HepG2 (cell line): Measurements from ENCODE around the gene UNC119B. TPM values are rescaled to one million over a fixed set of nuclear protein-coding genes. Genes with fewer than 3 reads are reported as not detected.

ENCODE experiments used
- ATRX ChIP-seq: sonication (generic); formaldehyde crosslinking; IDR thresholded peaks from 2 replicates; pipeline ENCODE4 v1.4.0; 2020; ENCODE audit warnings: missing genetic modification reagents, borderline replicate concordance
- E2F2 ChIP-seq: sonication (generic); formaldehyde crosslinking; IDR thresholded peaks from 2 replicates; pipeline ENCODE4 v1.4.0; 2020; ENCODE audit warnings: missing genetic modification reagents, borderline replicate concordance
- KDM4B ChIP-seq: sonication (generic); formaldehyde crosslinking; IDR thresholded peaks from 2 replicates; pipeline ENCODE4 v1.4.0; 2020; ENCODE audit warnings: missing genetic modification reagents
- MAX ChIP-seq: IDR thresholded peaks from 2 replicates; pipeline ENCODE4 v1.6.1; 2012; ENCODE audit warnings: inconsistent platforms
- MED1 ChIP-seq: sonication (generic); formaldehyde crosslinking; IDR thresholded peaks from 2 replicates; pipeline ENCODE4 v1.4.0; 2020; ENCODE audit warnings: missing genetic modification reagents
- MYNN ChIP-seq: sonication (generic); formaldehyde crosslinking; IDR thresholded peaks from 2 replicates; pipeline ENCODE4 v1.4.0; 2020; ENCODE audit warnings: mild to moderate bottlenecking, low read depth, missing genetic modification reagents
- NKX3-1 ChIP-seq: sonication (generic); formaldehyde crosslinking; IDR thresholded peaks from 2 replicates; pipeline ENCODE4 v1.5.0; 2020; ENCODE audit warnings: missing genetic modification reagents
- NR2C2 ChIP-seq: sonication (generic); formaldehyde crosslinking; IDR thresholded peaks from 2 replicates; pipeline ENCODE4 v1.4.0; 2020; ENCODE audit warnings: missing genetic modification reagents, mild to moderate bottlenecking, moderate library complexity, borderline replicate concordance
- NR2F2 ChIP-seq: IDR thresholded peaks from 2 replicates; pipeline ENCODE4 v1.6.1; 2012; ENCODE audit warnings: low read depth, inconsistent platforms, borderline replicate concordance
- SALL1 ChIP-seq: sonication (generic); formaldehyde crosslinking; IDR thresholded peaks from 2 replicates; pipeline ENCODE4 v1.8.0; 2022; ENCODE audit warnings: mild to moderate bottlenecking, missing genetic modification reagents
- XRCC5 ChIP-seq: fragments of 200-400 bp; formaldehyde crosslinking; optimal IDR thresholded peaks from 2 replicates; pipeline ENCODE3; 2017; ENCODE audit warnings: mild to moderate bottlenecking, low read length
- ZNF552 ChIP-seq: sonication (generic); formaldehyde crosslinking; IDR thresholded peaks from 2 replicates; pipeline ENCODE4 v1.9.0; 2022; ENCODE audit warnings: missing genetic modification reagents, mild to moderate bottlenecking, borderline replicate concordance
- polyA plus RNA-seq, 8 experiments: library from polyadenylated mRNA; depleted of rRNA in 3 of 8; stranded (reverse) in 7 of 8; unstranded in 1 of 8; fragments of >200 nt; fragmentation: Illumina TruSeq in 4 of 8; extraction: Trizol in 4 of 8; gene quantifications; 2 replicates each; pipeline versions ENCODE4 v1.2.1 to v1.2.3, GENCODE V29; 2011 to 2016; ENCODE audit warnings: low read depth in 4 of 8, missing spikeins in 1 of 8, mixed read lengths in 1 of 8; ENCODE audit not compliant: insufficient read depth in 1 of 8
- total RNA-seq, 5 experiments: library from RNA; depleted of rRNA; stranded (reverse); fragments of >200 nt; fragmentation: Illumina TruSeq; extraction: Trizol; gene quantifications; 2 replicates each; pipeline ENCODE4 v1.2.3, GENCODE V29; 2016; ENCODE audit warnings: low read depth in 1 of 5
- TF ChIP-seq, protein P1 (sequence below): sonication (generic); formaldehyde crosslinking; IDR thresholded peaks from 2 replicates; pipeline ENCODE4 v1.5.1; 2020; ENCODE audit warnings: mild to moderate bottlenecking, missing genetic modification reagents, borderline replicate concordance
- TF ChIP-seq, protein P2 (sequence below), 2 experiments: IDR thresholded peaks; 2 replicates each; pipeline ENCODE4 v1.6.1; 2011 to 2012; ENCODE audit warnings: low read length in 2 of 2, borderline replicate concordance in 1 of 2, low read depth in 1 of 2, mild to moderate bottlenecking in 1 of 2, moderate library complexity in 1 of 2
- TF ChIP-seq, protein P3 (sequence below): conservative IDR thresholded peaks from 2 replicates; pipeline ENCODE4 v1.6.1; 2018; ENCODE audit warnings: missing genetic modification reagents
- TF ChIP-seq, protein P4 (sequence below): sonication (generic); formaldehyde crosslinking; IDR thresholded peaks from 2 replicates; pipeline ENCODE4 v1.5.0; 2020; ENCODE audit warnings: missing genetic modification reagents

UNC119B gene
- total and polyA plus RNA-seq, 2 of the 13 experiments (the other 11 are each of a cell fraction or from before 2014, with no cell fraction given) = 19.6 to 19.7 TPM

DNA sequence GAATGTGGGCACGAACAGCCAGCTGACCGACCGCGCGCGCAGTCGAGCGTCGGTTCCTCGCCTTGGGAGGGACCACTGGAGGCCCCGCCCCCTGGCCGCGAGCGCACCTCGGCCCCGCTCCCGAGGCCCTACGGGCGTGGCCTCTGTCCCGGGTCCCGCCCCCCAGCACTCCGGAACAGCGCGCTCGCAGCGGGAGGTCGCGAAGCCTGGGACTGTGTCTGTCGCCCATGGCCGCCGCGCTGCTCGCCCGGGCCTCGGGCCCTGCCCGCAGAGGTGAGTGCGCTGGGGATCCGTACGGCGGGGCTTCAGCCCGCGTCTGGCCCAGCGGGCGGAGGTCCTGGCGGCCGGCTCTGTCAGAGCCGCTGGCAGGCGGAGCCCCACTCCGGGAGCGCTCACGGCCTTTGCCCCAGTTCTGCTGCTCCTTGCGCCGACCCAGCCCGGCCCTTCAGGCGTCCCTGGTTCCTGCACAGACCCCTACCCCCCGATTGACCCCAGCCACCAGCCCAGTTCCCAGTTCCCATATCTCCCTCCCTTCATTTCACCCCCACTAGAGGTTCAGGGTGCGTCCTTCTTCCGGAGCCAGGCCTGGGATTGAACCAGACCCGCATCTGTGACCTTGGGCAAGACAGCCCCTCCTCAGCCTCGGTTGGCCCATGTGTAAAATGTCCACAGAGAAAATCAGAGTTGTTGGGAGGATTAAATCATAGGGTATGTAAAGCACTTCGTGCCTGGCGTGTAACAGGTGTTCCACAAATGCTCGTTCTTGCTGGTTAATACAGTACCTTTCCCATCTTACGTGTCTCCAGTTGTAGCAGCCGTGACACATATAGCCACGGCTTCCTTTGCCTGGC lies 15.6 kb downstream of the UNC119B start, which contains the start of gene ACADS (continued):
- TF ChIP-seq, protein P1, sequence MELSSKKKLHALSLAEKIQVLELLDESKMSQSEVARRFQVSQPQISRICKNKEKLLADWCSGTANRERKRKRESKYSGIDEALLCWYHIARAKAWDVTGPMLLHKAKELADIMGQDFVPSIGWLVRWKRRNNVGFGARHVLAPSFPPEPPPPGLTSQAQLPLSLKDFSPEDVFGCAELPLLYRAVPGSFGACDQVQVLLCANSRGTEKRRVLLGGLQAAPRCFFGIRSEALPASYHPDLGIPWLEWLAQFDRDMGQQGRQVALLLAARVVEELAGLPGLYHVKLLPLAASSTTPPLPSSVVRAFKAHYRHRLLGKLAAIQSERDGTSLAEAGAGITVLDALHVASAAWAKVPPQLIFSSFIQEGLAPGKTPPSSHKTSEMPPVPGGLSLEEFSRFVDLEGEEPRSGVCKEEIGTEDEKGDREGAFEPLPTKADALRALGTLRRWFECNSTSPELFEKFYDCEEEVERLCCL (CRISPR knock-in tag) = no peak
- TF ChIP-seq SALL1 (CRISPR knock-in tag) = peak; percentile 74
- TF ChIP-seq, protein P2, sequence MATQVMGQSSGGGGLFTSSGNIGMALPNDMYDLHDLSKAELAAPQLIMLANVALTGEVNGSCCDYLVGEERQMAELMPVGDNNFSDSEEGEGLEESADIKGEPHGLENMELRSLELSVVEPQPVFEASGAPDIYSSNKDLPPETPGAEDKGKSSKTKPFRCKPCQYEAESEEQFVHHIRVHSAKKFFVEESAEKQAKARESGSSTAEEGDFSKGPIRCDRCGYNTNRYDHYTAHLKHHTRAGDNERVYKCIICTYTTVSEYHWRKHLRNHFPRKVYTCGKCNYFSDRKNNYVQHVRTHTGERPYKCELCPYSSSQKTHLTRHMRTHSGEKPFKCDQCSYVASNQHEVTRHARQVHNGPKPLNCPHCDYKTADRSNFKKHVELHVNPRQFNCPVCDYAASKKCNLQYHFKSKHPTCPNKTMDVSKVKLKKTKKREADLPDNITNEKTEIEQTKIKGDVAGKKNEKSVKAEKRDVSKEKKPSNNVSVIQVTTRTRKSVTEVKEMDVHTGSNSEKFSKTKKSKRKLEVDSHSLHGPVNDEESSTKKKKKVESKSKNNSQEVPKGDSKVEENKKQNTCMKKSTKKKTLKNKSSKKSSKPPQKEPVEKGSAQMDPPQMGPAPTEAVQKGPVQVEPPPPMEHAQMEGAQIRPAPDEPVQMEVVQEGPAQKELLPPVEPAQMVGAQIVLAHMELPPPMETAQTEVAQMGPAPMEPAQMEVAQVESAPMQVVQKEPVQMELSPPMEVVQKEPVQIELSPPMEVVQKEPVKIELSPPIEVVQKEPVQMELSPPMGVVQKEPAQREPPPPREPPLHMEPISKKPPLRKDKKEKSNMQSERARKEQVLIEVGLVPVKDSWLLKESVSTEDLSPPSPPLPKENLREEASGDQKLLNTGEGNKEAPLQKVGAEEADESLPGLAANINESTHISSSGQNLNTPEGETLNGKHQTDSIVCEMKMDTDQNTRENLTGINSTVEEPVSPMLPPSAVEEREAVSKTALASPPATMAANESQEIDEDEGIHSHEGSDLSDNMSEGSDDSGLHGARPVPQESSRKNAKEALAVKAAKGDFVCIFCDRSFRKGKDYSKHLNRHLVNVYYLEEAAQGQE (IDR thresholded peaks at IDR 0.05; ENCODE audit: borderline replicate concordance in 1 of 2, low read depth in 1 of 2, low read length in 2 of 2) = peak in 1 of 2 experiments; percentile 28; a peak in 1 of 4 replicates
- 0 out of 2 replicates have a peak, but pooled peaks have one; percentile 36 for TF ChIP-seq NR2C2 (CRISPR knock-in tag)
- no peak for TF ChIP-seq NR2F2
- TF ChIP-seq, protein P3, sequence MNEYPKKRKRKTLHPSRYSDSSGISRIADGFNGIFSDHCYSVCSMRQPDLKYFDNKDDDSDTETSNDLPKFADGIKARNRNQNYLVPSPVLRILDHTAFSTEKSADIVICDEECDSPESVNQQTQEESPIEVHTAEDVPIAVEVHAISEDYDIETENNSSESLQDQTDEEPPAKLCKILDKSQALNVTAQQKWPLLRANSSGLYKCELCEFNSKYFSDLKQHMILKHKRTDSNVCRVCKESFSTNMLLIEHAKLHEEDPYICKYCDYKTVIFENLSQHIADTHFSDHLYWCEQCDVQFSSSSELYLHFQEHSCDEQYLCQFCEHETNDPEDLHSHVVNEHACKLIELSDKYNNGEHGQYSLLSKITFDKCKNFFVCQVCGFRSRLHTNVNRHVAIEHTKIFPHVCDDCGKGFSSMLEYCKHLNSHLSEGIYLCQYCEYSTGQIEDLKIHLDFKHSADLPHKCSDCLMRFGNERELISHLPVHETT (CRISPR knock-in tag) = 0 out of 2 replicates have a peak, but pooled peaks have one; percentile 41
- TF ChIP-seq E2F2 (CRISPR knock-in tag) = no peak
- TF ChIP-seq NKX3-1 (CRISPR knock-in tag) = no peak
- TF ChIP-seq XRCC5 = peak; percentile 48
- TF ChIP-seq, protein P4, sequence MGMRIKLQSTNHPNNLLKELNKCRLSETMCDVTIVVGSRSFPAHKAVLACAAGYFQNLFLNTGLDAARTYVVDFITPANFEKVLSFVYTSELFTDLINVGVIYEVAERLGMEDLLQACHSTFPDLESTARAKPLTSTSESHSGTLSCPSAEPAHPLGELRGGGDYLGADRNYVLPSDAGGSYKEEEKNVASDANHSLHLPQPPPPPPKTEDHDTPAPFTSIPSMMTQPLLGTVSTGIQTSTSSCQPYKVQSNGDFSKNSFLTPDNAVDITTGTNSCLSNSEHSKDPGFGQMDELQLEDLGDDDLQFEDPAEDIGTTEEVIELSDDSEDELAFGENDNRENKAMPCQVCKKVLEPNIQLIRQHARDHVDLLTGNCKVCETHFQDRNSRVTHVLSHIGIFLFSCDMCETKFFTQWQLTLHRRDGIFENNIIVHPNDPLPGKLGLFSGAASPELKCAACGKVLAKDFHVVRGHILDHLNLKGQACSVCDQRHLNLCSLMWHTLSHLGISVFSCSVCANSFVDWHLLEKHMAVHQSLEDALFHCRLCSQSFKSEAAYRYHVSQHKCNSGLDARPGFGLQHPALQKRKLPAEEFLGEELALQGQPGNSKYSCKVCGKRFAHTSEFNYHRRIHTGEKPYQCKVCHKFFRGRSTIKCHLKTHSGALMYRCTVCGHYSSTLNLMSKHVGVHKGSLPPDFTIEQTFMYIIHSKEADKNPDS = 0 out of 2 replicates have a peak, but pooled peaks have one; percentile 38
- 0 out of 2 replicates have a peak, but pooled peaks have one; percentile 27 for TF ChIP-seq MED1
- peak; percentile 68; the same call in 1 of the 2 replicates for TF ChIP-seq MAX
- no peak for TF ChIP-seq MYNN (CRISPR knock-in tag)
- TF ChIP-seq ZNF552 (CRISPR knock-in tag) = no peak
- no peak for TF ChIP-seq ATRX (CRISPR knock-in tag)
- peak; percentile 30; the same call in 1 of the 2 replicates for TF ChIP-seq KDM4B (CRISPR knock-in tag)
